HL-60 (cell line): ENCODE results near the gene VASN.

Source experiments
- CTCF ChIP-seq: IDR thresholded peaks from one replicate; pipeline ENCODE4 v1.5.1; 2011; ENCODE audit warnings: low read length, control low read depth, inconsistent platforms; ENCODE audit not compliant: insufficient read depth
- GABPA ChIP-seq: IDR thresholded peaks from 2 replicates; pipeline ENCODE4 v1.6.1; 2012; ENCODE audit warnings: low read depth
- POLR2AphosphoS5 ChIP-seq: IDR thresholded peaks from 2 replicates; pipeline ENCODE4 v1.6.1; 2012; ENCODE audit warnings: low read depth
- REST ChIP-seq: IDR thresholded peaks from 2 replicates; pipeline ENCODE4 v1.6.1; 2012; ENCODE audit warnings: low read depth; ENCODE audit not compliant: insufficient replicate concordance

- TF ChIP-seq CTCF (no peak), REST (no peak), POLR2AphosphoS5 (no peak), GABPA (no peak)
Observed at GRCh38 chr16:4403133-4403949, 31.7 kb downstream of the VASN start.
